Stimulated activated CD4-positive, alpha-beta T cell treated with anti-CD3 and anti-CD28 coated beads, Interleukin-4, amount 100 ng/mL, for 1 hour (primary cell): Measurements from ENCODE around the gene KRTAP10-10.
"Not testable (repeated sequence)": the region's sequence is repeated elsewhere in the genome, so short reads cannot be mapped to it uniquely, and the experiment has no call there.

Source experiments
- DNase-seq: peaks from one replicate; pipeline ENCODE4 v3.0.0-alpha.2; 2020

Gene KRTAP10-10

GRCh38 chr21:44627181-44627822 lies 9.9 kb upstream of the KRTAP10-10 start:
- not testable (repeated sequence) for DNase-seq

- not testable (repeated sequence) for DNase-seq
Measured at GRCh38 chr21:44627831-44628233, 9.3 kb upstream of the KRTAP10-10 start.

GRCh38 chr21:44628707-44629391 lies 8.3 kb upstream of the KRTAP10-10 start:
- no peak for DNase-seq

GRCh38 chr21:44630440-44630839 lies 6.7 kb upstream of the KRTAP10-10 start:
- DNase-seq: no peak

DNA sequence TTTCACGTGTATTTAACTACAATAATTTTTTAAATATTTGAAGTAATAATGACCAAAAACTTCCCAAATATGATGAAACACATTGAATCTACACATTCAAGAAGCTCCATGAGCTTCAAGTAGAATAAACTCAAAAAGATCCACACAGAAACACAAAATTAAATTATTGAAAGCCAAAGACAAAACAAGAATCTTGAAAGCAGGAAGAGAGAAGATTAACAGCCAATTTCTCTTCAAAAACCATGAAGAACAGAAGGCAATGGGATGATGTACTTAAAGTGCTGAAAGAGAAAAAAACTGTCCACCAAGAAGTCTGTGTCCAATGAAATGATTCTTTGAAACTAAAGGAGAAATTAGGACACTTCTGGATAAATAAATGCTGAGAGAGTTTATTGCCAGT lies 5.1 kb upstream of the KRTAP10-10 start:
- no peak for DNase-seq

DNA sequence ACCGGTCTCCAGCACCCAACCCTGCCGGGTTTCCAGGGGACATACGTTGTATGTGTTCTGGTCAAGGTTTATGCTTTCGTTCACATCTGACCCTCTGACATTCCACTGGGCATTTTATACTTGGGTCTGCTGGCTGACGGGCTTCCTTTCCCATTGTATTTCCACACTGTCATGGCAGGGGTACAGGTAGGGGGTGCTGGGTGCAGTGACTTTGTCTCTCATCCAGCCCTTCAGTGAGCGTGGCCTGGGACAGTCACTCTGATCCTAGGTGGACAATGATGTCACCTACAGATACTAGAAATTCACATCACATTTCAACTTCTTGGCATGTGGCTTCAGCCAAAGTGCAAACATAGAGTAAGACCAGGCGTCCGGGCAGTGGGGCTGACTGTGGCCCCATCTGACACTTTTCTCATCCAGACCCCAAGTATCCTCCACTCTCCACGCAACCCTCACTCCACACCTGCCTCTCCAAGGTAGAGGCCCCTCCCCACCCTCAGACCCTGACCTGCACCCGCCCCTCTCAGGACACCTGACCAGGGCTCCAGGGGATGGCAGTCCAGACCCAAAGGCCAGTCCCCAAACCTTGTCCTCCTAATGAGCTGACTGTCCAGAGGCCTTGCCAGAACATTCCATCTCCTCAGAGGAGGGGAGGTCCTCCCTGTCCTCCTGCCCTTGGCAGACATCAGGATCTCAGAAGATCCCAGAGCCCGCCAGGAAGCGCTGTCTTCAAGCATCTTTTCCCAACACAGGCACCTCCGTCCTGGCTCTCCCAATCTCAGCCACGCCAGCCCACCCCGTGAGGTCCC lies 743 bp upstream of the KRTAP10-10 start:
- DNase-seq: no peak

- DNase-seq: not testable (repeated sequence)
Measured at GRCh38 chr21:44637851-44638348, 744 bp downstream of the KRTAP10-10 start.

DNA sequence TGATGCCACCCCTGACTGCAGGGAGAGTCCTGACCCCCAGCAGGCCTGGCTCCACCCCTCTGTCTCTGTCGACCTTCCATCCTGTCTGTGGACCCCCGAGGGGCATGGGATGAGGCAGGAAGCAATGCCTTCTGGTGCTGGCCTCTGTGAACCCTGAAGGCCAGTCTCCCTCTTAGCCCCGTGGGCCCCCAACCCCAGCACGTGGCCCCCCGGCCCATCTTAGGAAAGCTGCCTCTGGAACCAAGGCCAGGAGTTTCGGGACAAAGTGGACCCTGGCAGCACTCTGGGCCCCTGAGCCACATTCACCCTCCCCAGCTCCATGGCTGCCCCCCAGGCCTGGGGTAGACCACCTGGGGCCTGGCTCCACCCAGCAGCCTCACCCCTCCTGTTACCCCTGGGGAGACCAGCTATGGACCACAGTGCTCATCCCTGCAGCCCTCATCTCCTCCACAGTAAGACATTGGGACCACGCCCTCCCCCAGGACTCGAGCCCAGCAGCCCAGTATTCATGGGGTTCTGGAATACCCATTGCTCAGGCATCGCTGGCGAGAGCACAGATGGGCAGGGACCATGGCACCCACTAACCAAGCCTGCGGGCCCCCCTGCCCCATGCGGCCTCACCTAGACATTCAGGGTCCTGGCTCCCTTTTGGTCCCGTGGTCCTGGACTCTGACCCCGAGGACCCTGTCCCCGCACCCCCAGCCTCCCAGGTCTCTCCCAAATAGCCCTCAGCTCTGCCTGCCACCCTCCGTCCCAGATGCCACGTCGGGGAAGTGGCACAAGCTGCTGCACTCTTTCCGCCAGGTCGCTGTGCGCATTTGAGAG lies 1.6 kb downstream of the KRTAP10-10 start:
- not testable (repeated sequence) for DNase-seq

DNA sequence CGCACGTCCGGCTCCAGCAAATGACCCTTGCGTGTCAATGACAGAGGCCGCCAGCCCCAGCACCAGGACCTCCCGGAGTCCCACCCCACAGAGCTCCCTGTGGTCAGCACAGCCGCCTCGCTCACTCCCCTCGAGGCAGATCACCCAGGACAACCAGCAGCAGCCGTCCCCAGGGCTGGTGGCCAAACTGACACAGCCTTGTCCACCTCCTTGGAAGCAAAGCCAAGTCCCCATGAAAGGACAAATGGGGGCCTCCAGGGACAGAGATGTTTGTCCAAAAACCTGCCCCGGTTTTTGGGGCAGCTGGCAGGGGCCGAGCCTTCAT lies 2.1 kb downstream of the KRTAP10-10 start:
- no peak for DNase-seq

- no peak for DNase-seq
Measured at GRCh38 chr21:44640761-44641160, 3.6 kb downstream of the KRTAP10-10 start.

- DNase-seq: no peak
Measured at GRCh38 chr21:44643741-44644310, 6.7 kb downstream of the KRTAP10-10 start.

DNA sequence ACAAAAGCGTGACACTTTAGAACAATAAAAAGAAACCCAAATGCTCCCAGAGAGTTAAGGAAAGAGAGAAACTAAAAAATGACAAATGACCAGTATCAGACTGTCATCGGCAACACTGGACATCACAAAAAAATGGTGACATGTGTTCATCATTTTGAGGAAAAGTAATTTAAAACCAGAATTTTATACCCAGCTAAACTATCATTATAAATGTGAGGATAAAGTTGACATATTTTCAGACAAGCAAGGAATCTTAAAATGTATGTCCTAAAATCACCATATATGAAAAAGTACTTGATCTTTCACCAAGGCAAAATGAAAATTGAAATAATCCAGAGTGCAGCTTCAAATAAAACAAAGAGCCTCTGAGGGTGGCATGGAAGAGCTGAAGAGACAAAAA lies 7.7 kb downstream of the KRTAP10-10 start:
- DNase-seq: no peak

- not testable (repeated sequence) for DNase-seq
Measured at GRCh38 chr21:44646366-44647221, 9.4 kb downstream of the KRTAP10-10 start, which contains the start of gene KRTAP10-11. KRTAP10-11 (plus strand) TSS chr21:44646414; CDS start chr21:44646459, 45 bp downstream.

DNA sequence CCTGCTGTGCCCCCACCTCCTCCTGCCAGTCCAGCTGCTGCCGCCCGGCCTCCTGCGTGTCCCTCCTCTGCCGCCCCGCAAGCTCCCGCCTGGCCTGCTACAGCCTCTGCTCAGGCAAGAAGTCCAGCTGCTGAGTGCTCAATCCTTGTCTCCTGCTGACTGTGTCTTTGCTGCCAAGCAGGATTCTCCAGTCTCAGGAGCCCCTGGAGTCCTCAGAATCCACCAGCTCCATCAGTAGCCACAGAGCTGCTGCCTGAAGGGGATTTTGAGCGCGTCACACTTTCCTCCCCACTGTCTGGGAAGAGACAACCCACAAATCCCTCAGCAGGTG lies 10.0 kb downstream of the KRTAP10-10 start:
- no peak for DNase-seq

DNA sequence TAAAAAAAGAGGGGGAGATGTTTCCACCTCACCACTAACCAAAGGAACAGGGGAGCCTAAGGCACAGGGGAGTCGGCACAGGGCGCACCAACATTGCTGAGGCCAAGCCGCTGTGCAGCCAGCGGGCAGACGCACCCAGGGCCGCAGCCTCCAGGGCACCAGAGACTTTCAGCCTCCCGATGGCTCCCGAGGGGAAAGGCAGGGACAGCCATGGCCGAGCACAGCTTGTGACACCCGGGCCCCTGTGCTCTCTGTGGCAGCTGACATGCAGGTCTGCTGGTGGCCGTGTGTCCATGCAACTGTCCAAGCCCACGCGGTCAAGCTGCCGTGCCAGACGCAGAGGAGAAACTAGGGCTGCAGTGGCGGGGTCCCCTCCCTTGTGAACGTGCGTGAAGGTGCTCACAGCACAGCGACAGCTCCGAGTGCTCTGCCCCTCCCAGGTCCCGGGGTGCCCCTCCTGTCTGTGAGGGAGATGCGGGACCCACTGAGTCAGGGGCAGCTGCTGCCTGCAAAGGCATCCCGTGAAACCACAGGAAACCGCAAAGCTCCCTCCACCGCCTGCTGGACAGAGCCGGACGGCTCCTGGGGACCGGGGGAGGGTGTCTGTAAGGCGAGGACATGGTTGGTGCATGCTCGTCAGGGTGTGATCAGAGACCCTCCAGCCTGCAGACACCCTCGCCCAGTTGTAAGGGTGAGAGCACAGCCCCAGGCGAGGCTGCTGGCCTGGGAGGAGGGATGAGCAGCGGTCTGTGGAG lies 11.6 kb downstream of the KRTAP10-10 start:
- no peak for DNase-seq

GRCh38 chr21:44649521-44650100 lies 12.5 kb downstream of the KRTAP10-10 start:
- DNase-seq: no peak

- DNase-seq: no peak
Measured at GRCh38 chr21:44650265-44650972, 13.3 kb downstream of the KRTAP10-10 start.

DNA sequence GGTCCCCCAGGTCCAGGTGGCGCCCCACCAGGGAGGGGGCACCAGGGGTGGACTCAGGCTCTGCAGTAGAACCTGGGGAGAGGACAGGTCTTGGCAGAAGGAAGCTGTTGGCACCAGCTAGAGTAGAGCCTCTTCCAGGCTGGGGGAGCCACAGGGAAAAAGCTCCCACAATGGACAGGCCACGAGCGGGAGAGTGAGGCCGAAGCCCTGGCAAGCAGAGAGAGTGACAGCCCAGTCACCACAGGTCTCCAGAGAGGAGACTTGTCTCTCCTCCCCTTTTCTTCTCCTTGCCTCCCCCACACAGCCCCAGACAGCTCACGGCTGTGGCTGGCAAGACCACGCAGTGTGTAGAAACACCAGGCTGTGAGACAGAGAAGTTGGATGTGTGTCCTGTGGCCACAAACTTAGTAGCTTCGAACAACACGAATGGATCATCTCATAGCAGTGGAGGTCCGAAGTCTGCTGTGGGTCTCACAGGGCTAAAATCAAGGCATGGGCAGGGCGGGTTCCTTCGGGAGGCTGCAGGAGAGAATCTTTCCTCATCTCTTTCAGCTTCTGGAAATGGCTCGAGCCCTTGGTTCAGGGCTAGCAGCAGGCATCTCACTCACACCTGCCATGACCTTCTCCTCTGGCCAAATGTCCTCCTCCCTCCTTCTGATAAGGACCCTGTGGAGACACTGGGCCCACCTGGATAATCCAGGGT lies 14.0 kb downstream of the KRTAP10-10 start:
- DNase-seq: no peak

DNA sequence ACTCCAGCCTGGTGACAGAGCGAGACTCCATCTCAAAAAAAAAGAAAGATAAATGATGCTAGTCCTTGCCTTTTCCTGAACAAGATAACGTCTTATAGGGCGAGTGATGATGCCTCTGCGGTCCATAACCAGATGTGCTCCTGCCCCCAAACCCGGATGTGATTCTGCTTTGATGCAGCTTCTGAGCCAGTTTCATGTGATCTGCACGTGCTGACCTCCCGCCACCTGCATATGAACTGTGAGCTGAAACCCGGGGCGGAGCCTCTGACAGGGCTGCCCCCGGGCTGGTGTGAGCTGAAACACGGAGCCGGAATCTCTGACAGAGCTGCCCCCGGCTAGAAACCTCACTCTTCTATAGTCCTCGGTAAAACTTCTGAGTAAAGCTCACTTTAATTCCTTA lies 16.0 kb downstream of the KRTAP10-10 start:
- DNase-seq: no peak
